KMS-11 (cell line): ENCODE results near the gene RAB9A.

Experiments
- H2AFZ ChIP-seq: fragments of 200-600 bp; sonication (generic); 2 replicates; pipeline ENCODE4 v1.6.1; 2016; ENCODE audit warnings: antibody characterized with exemption, mixed run types, low read depth
- H3K27ac ChIP-seq: fragments of 200-600 bp; sonication (generic); 2 replicates; pipeline ENCODE4 v1.6.1; 2016; ENCODE audit warnings: mild to moderate bottlenecking, mixed run types
- H3K27me3 ChIP-seq: fragments of 200-600 bp; sonication (generic); 2 replicates; pipeline ENCODE4 v1.6.1; 2017; ENCODE audit warnings: mild to moderate bottlenecking, low read depth, mixed run types, moderate library complexity; ENCODE audit not compliant: insufficient read depth
- H3K36me3 ChIP-seq: fragments of 200-600 bp; sonication (generic); 2 replicates; pipeline ENCODE4 v1.6.1; 2017; ENCODE audit warnings: mild to moderate bottlenecking, mixed run types; ENCODE audit not compliant: insufficient read depth
- H3K4me1 ChIP-seq: fragments of 200-600 bp; sonication (generic); 2 replicates; pipeline ENCODE4 v1.6.1; 2016; ENCODE audit warnings: mild to moderate bottlenecking, low read depth, mixed run types; ENCODE audit not compliant: poor library complexity, severe bottlenecking
- H3K4me2 ChIP-seq: fragments of 200-600 bp; sonication (generic); 2 replicates; pipeline ENCODE4 v1.7.0; 2016; ENCODE audit warnings: mild to moderate bottlenecking, mixed run types
- H3K4me3 ChIP-seq: fragments of 200-600 bp; sonication (generic); IDR thresholded peaks from 2 replicates; pipeline ENCODE4 v1.6.1; 2017; ENCODE audit warnings: low read depth, low read length, mixed read lengths; ENCODE audit not compliant: insufficient read depth
- H3K79me2 ChIP-seq: fragments of 200-600 bp; sonication (generic); 2 replicates; pipeline ENCODE4 v1.6.1; 2016; ENCODE audit warnings: low read depth, mixed run types; ENCODE audit not compliant: insufficient read depth
- H3K9ac ChIP-seq: fragments of 200-600 bp; sonication (generic); 2 replicates; pipeline ENCODE4 v1.6.1; 2016; ENCODE audit warnings: mild to moderate bottlenecking, mixed run types
- H4K20me1 ChIP-seq: fragments of 200-600 bp; sonication (generic); 2 replicates; pipeline ENCODE4 v1.6.1; 2016; ENCODE audit warnings: mild to moderate bottlenecking, mixed run types; ENCODE audit not compliant: insufficient read depth
- CTCF ChIP-seq: fragments of 200-600 bp; sonication (generic); conservative IDR thresholded peaks from 2 replicates; pipeline ENCODE4 v1.6.1; 2017; ENCODE audit warnings: low read depth, mild to moderate bottlenecking, antibody characterized with exemption, low read length, moderate library complexity, mixed read lengths

RAB9A gene

GRCh38 chrX:13652287-13652793, 36.6 kb upstream of the RAB9A start:
- Histone ChIP-seq H3K9ac (peak overlapping the region; percentile 81; the same call in 1 of the 2 replicates), H3K27me3 (no peaks in the 10 kb centered on the region), H3K36me3 (no peaks in the 10 kb centered on the region), H3K4me2 (peak overlapping the region; percentile 83), H4K20me1 (no peaks in the 10 kb centered on the region), H3K4me3 (no peak overlapping the region), H2AFZ (peak overlapping the region; percentile 65; the same call in 1 of the 2 replicates), H3K79me2 (peaks cover 5% of the 10 kb centered on the region), H3K27ac (peak overlapping the region; percentile 87; the same call in 1 of the 2 replicates), H3K4me1 (peaks cover 13% of the 10 kb centered on the region)
- no peak for TF ChIP-seq CTCF

GRCh38 chrX:13652850-13653693, 35.9 kb upstream of the RAB9A start, which contains the start of gene TCEANC:
Gene TCEANC, plus strand, starts transcription at chrX:13653141. Its CDS starts 9,368 bp downstream, at chrX:13662509.
- H3K9ac ChIP-seq, result peak within 1 kb of the TSS; percentile 81
- peaks cover 13% of the 10 kb centered on the region for H3K4me1 ChIP-seq
- peak within 1 kb of the TSS; percentile 87 for H3K27ac ChIP-seq
- peaks cover 5% of the 10 kb centered on the region for H3K79me2 ChIP-seq
- H2AFZ ChIP-seq, result peak within 1 kb of the TSS; percentile 65; the same call in 1 of the 2 replicates
- peak within 1 kb of the TSS; percentile 95 for H3K4me2 ChIP-seq
- no peaks in the 10 kb centered on the region for H3K36me3 ChIP-seq
- no peak within 1 kb of the TSS for H3K4me3 ChIP-seq
- H4K20me1 ChIP-seq, result no peaks in the 10 kb centered on the region
- no peaks in the 10 kb centered on the region for H3K27me3 ChIP-seq
- no peak for TF ChIP-seq CTCF

GRCh38 chrX:13654116-13654515, 34.8 kb upstream of the RAB9A start:
- Histone ChIP-seq H4K20me1 (no peaks in the 10 kb centered on the region), H3K27me3 (no peaks in the 10 kb centered on the region), H3K36me3 (no peaks in the 10 kb centered on the region), H3K79me2 (peaks cover 5% of the 10 kb centered on the region), H3K4me2 (peak overlapping the region; percentile 95), H3K4me3 (no peak overlapping the region), H3K9ac (peak overlapping the region; percentile 81; the same call in 1 of the 2 replicates), H3K27ac (peak overlapping the region; percentile 87), H3K4me1 (peaks cover 22% of the 10 kb centered on the region), H2AFZ (no peak overlapping the region)
- no peak for TF ChIP-seq CTCF

GRCh38 chrX:13655674-13656073, 33.3 kb upstream of the RAB9A start:
- Histone ChIP-seq H3K27me3 (no peaks in the 10 kb centered on the region), H3K79me2 (peaks cover 5% of the 10 kb centered on the region), H3K9ac (no peak overlapping the region), H3K27ac (no peak overlapping the region), H3K4me3 (no peak overlapping the region), H3K4me2 (no peak overlapping the region), H4K20me1 (no peaks in the 10 kb centered on the region), H2AFZ (no peak overlapping the region), H3K36me3 (no peaks in the 10 kb centered on the region), H3K4me1 (peaks cover 38% of the 10 kb centered on the region)
- no peak for TF ChIP-seq CTCF
